Stimulated activated effector memory CD8-positive, alpha-beta T cell treated with anti-CD3 and anti-CD28 coated beads, Interleukin-12 subunit alpha, Interleukin-12 subunit beta, amount 100 ng/mL, for 72 hours (primary cell): Measurements from ENCODE around the gene ZCCHC10.

Experiments
- ATAC-seq: fragments of 150-1000 bp; cut with Tn5 transposase; 2 replicates; pipeline ENCODE4 v1.10.0; 2021
- DNase-seq, 2 donors: peaks; one replicate each; pipeline ENCODE4 v3.0.0; 2021 to 2022; ENCODE audit warnings: low spot score in 2 of 2
- H3K27ac Mint-ChIP-seq: one replicate; pipeline ENCODE4 v1.8.0; 2022; ENCODE audit warnings: mild to moderate bottlenecking, mixed read lengths
- H3K36me3 Mint-ChIP-seq: one replicate; pipeline ENCODE4 v1.8.0; 2022; ENCODE audit warnings: mild to moderate bottlenecking, mixed read lengths
- H3K4me1 Mint-ChIP-seq: one replicate; pipeline ENCODE4 v1.8.0; 2022; ENCODE audit warnings: mixed read lengths
- H3K4me3 Mint-ChIP-seq: one replicate; pipeline ENCODE4 v1.8.0; 2022; ENCODE audit warnings: mild to moderate bottlenecking, mixed read lengths
- H3K9me3 Mint-ChIP-seq: one replicate; pipeline ENCODE4 v1.8.0; 2022; ENCODE audit warnings: mixed read lengths

The ZCCHC10 gene

DNA sequence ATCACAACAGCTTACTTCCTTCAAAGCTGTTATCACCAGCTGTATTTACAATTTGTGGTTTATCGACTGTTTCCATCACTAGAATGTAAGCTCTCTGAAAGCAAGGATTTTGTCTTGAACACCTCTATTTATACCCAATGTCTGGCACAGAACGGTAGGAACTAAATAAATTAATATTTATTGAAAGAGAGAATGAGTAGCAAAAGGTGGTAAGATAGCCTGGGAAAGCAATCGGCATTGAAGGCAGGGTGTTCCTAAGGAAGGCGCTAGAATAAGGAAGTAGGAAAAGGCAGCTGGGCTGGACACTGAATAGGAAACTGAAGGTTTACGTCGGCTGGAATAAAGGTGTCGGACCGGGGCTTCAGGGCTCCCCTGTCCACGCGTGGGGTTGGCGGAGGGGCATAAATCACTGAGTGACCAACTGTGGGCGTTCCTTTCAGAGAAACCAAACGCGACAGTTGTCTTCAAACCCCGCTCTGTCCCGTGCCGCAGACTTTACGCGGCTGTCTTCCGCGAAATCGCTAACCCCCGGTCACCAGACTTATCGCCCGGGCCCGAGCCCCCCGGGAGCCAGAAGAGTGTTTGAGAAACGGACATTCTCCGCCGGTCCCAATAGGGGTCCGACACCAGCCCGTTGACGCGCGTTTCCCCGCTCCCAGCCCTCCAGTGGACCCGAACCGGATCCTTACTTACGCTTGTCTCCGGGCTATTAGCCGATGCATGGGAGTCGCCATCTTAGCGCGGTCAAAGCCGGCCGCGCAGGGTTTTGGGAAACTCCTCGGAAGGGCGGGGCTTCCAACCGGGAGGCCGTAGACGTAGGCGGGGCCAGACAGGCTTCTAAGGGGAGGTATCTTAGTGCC is at the start of gene ZCCHC10:
ZCCHC10 (minus strand) TSS at position 746 of the 860 bp plus-strand sequence; CDS start at position 734, 12 bp downstream.
- Mint-ChIP-seq H3K4me1 (peaks cover 20% of the 10 kb centered on the region), H3K9me3 (no peaks in the 10 kb centered on the region), H3K4me3 (peak within 1 kb of the TSS; percentile 90), H3K36me3 (peaks cover 41% of the 10 kb centered on the region), H3K27ac (peak within 1 kb of the TSS; percentile 95)
- DNase-seq (peak; percentile 82 to 95), ATAC-seq (peak; percentile 99)

DNA sequence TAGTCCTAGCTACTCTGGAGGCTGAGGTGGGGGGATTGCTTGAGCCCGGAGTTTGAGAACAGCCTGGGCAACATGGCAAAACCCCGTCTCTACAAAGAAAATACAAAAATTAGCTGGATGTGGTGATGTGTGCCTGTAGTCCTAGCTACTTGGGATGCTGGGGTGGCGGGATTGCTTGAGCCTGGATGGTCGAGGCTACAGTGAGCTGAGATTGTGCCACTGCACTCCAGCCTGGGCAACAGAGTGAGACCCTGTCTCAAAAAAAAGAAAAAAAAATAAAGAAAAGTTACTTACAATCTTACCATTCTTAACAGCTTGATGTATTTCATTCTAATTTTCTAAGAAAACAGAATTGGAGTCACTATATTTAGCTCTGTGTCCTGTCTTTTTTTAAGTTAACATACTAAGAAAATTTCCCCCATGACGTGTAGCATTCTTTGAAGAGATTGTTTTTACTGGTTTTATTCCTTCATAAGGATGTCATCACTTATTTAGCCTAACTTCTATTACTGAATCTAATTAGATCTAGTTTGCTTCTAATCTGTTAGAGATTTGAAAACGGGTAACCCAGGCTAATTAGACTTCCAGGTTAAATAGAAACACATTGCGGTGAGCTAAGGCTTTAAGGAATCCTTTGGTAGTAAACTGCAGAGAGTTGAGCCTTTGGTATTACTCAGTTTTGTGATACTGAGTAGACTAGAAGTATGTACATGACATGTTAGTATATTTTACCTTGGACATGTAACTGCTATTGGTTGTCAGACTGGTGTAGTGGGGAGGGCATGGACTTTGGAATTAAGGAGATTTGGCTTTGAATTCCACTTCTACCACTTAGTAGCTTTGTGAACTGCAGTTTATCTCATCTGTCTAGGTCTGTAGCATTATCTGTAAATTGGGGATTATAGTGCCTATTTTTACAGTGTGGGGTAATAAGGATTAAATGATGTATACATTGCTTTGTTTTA is 49.5 kb upstream of the ZCCHC10 start:
- DNase-seq = no peak
- Mint-ChIP-seq H3K36me3 (peaks cover 100% of the 10 kb centered on the region), H3K27ac (no peak overlapping the region)

DNA sequence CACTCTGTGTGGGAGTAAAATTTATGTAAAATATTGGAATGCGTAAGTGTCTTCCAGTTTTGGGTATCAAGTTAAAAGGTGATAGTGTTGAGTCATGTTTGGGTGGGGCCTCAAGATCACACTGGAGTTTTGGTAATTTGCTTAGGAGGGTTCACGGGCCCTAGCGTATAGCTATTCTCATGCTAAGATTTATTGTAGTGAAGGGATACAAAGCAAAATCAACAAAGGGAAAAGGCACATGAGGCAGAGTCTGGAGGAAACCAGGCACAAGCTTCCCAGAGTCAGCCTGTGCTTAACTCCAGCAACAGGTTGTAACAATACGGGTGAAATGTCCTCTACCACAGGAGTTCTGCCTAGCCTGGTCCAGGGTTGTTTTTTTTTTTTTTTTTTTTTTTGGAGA is 45.7 kb upstream of the ZCCHC10 start:
- Mint-ChIP-seq H3K9me3 (no peaks in the 10 kb centered on the region), H3K4me3 (no peak overlapping the region), H3K36me3 (peaks cover 100% of the 10 kb centered on the region), H3K4me1 (peaks cover 24% of the 10 kb centered on the region), H3K27ac (no peak overlapping the region)
- DNase-seq = no peak
- ATAC-seq = no peak

More for the DNA sequence above, 49.5 kb upstream of the ZCCHC10 start:
- Mint-ChIP-seq H3K4me3 (no peak overlapping the region), H3K4me1 (peaks cover 14% of the 10 kb centered on the region), H3K9me3 (no peaks in the 10 kb centered on the region)
- no peak for ATAC-seq

DNA sequence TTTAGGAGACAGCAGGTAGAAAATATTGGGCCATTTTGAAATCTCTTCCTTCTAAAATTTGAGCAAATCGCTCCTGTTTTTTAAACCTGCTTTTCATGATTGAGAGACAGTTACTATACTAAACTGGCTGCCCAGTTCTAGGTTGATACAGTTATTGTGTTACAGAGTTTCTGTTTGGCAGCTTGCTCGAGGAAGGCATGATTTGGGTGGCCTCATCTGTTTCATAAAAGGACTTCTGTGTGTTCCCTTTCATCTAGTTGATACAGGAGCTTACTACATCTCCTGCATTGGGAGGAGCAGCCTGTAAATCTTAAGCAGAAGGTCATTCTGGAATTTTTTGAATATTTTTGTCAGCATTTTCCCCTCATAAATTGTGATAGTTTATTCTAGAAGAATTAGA is 39.7 kb upstream of the ZCCHC10 start:
- peaks cover 35% of the 10 kb centered on the region for H3K4me1 Mint-ChIP-seq
- H3K4me3 Mint-ChIP-seq = no peak overlapping the region
- ATAC-seq (no peak), DNase-seq (no peak)
- H3K27ac Mint-ChIP-seq = peak overlapping the region; percentile 37
- H3K36me3 Mint-ChIP-seq = peaks cover 70% of the 10 kb centered on the region
- no peaks in the 10 kb centered on the region for H3K9me3 Mint-ChIP-seq

DNA sequence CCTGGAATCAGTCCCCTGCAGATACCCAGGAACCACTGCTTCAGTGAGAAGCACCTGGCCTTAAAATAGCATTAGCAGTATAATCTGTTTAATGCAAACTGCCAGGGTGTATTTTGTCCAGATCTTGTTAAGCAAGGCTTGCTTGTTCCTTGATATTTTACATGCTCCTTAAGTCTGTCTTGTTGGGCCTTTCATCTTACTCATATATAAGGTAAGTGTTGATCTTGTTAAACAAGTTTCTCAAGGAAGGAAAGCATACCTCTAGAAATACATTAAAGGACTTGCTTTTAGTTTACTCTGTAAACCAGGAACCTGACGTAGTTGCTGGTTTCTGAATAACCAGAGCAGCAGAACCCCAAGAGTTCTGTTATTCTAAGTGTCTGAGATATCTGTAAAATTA is 39.1 kb upstream of the ZCCHC10 start:
- Mint-ChIP-seq H3K36me3 (peaks cover 64% of the 10 kb centered on the region), H3K9me3 (no peaks in the 10 kb centered on the region), H3K4me3 (no peak overlapping the region), H3K4me1 (peaks cover 35% of the 10 kb centered on the region), H3K27ac (peak overlapping the region; percentile 41)
- ATAC-seq (no peak), DNase-seq (no peak)

DNA sequence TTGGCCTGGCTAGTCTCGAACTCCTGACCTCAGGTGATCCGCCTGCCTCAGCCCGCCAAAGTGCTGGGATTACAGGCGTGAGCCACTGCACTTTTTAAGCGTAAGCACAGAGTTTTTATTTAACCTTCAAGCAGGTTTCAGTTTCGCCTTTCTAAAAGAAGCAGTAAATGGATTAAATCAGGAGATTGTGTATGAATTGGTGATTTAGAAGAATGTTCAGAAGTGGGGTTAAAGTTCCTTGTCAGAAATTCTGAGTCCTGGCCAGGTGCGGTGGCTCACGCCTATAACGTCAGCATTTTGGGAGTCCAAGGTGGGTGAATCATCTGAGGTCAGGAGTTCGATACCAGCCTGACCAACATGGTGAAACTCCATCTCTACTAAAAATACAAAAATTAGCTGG is 37.6 kb upstream of the ZCCHC10 start:
- no peak overlapping the region for H3K4me3 Mint-ChIP-seq
- no peaks in the 10 kb centered on the region for H3K9me3 Mint-ChIP-seq
- H3K36me3 Mint-ChIP-seq = peaks cover 49% of the 10 kb centered on the region
- peaks cover 36% of the 10 kb centered on the region for H3K4me1 Mint-ChIP-seq
- DNase-seq (no peak), ATAC-seq (no peak)
- peak overlapping the region; percentile 41 for H3K27ac Mint-ChIP-seq

DNA sequence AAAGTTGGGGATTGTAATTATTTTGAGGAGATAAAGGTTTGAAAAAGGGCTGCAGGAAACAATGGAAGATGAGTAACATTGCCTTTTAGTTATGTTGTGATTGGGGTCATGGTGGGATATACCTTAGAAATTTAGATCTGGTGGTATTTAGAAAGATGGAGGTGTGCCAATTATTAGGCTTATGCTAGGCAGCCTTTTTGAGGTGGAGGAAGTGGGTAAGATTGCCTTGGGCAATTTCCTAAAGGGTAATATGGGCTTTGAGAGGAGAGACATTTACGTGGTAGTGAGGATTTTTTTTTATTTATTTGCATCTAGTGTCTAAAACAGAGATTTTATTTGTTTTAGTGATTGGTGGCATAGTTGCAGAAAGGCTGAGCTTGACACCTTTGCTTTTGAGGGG is 35.9 kb upstream of the ZCCHC10 start:
- H3K27ac Mint-ChIP-seq = peak overlapping the region; percentile 29
- no peak overlapping the region for H3K4me3 Mint-ChIP-seq
- H3K4me1 Mint-ChIP-seq = peaks cover 30% of the 10 kb centered on the region

DNA sequence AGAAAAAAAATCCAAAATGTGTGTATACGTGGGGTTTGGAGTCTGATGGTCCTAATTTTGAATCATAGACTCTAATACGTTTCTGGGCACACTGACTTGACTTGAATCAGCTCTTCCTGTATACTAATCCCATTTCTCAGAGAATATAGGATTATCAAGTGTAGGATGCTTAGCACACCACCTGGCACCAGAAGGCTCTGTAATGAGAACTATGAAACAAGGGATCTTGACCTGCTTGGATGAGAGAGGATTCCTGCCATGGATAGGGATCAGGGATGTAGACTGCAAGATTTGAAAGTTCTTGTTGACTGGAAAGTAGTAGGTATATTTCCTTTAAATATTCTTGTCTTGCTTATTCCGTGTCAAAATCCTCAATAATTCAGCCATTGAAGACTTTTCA is 33.3 kb upstream of the ZCCHC10 start:
- ATAC-seq (no peak), DNase-seq (no peak)
- H3K9me3 Mint-ChIP-seq = no peaks in the 10 kb centered on the region
- peak overlapping the region; percentile 32 for H3K27ac Mint-ChIP-seq
- H3K36me3 Mint-ChIP-seq = peaks cover 23% of the 10 kb centered on the region
- H3K4me3 Mint-ChIP-seq = no peak overlapping the region
- H3K4me1 Mint-ChIP-seq = peaks cover 49% of the 10 kb centered on the region

More for the DNA sequence above, 35.9 kb upstream of the ZCCHC10 start:
- ATAC-seq = no peak
- H3K9me3 Mint-ChIP-seq = no peaks in the 10 kb centered on the region
- no peak for DNase-seq
- H3K36me3 Mint-ChIP-seq = peaks cover 32% of the 10 kb centered on the region

DNA sequence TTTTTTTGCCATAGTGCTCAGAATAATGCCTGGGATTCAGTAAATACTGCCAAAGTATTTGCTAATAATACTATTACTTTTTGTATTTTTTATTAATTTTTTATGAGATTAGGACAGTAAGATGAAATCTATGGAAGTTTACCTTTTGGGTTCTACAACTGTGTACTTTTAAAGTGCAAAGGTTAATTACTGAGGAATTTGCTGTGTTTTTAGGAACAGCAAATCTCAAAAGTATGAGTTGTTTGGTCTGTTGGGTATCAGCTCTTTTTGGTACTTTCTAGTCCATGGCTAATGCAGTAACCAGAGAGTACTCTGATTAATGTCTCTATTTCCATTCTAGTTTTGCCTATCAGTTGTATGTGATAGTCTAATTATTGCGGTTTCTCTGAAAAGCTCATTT is 30.5 kb upstream of the ZCCHC10 start:
- H3K36me3 Mint-ChIP-seq = peaks cover 43% of the 10 kb centered on the region
- H3K9me3 Mint-ChIP-seq = no peaks in the 10 kb centered on the region
- ATAC-seq (no peak), DNase-seq (no peak)
- no peak overlapping the region for H3K27ac Mint-ChIP-seq
- H3K4me1 Mint-ChIP-seq = peaks cover 41% of the 10 kb centered on the region
- H3K4me3 Mint-ChIP-seq = no peak overlapping the region

DNA sequence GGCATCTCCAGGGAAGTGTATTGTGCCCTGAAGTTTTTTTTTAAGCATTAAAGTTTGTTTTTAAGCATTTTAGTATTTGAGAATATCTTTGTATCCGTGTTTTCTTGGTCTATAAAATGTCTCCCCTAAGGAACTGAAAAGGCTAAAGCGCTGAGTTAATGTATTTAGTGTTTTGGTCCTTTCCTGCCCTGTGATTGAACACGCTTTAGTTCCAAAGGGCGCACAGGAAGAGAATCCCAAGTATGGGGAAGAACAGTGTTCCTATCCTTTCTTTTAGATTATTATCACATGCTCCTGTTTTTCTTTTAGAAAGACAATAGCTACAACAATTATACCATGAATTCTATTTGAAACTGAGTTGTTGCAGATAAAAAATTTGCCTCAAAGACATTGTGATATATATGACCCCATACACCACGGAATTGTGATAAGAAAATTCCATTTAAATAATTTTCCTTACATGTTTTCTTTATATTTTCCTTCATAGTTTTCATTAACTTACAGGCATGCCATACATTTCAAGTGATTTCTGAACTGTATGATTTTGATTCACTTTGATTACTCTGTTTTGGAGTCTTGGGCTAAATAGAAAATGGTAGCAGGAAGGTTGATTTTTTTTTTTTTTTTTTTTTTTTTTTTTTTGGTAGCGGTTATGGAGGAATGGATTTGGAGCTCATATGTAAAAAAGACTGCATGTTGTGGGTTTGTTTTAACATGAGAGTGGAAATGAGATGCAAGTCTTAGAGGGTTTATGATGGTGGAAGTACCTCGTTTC is 28.5 kb upstream of the ZCCHC10 start:
- peaks cover 49% of the 10 kb centered on the region for H3K4me1 Mint-ChIP-seq
- H3K36me3 Mint-ChIP-seq = peaks cover 52% of the 10 kb centered on the region
- no peak overlapping the region for H3K27ac Mint-ChIP-seq
- H3K4me3 Mint-ChIP-seq = peak overlapping the region; percentile 92
- no peak for DNase-seq
- no peaks in the 10 kb centered on the region for H3K9me3 Mint-ChIP-seq
- ATAC-seq = no peak

DNA sequence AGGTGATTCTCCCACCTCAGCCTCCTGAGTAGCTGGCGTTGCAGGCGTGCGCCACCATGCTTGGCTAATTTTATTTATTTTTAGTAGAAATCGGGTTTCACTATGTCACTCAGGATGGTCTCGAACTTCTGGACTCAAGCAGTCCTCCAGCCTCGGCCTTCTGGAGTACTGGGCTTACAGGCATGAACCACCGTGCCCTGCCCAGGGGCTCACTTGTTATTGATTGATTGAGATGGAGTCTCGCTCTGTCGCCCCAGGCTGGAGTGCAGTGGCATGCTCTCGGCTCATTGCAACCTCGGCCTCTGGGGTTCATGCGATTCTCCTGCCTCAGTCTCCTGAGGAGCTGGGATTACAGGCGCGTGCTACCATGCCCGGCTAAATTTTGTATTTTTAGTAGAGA is 27.1 kb upstream of the ZCCHC10 start:
- Mint-ChIP-seq H3K4me1 (peaks cover 44% of the 10 kb centered on the region), H3K4me3 (peak overlapping the region; percentile 92), H3K9me3 (no peaks in the 10 kb centered on the region), H3K27ac (peak overlapping the region; percentile 99), H3K36me3 (peaks cover 52% of the 10 kb centered on the region)
- DNase-seq (no peak), ATAC-seq (no peak)

DNA sequence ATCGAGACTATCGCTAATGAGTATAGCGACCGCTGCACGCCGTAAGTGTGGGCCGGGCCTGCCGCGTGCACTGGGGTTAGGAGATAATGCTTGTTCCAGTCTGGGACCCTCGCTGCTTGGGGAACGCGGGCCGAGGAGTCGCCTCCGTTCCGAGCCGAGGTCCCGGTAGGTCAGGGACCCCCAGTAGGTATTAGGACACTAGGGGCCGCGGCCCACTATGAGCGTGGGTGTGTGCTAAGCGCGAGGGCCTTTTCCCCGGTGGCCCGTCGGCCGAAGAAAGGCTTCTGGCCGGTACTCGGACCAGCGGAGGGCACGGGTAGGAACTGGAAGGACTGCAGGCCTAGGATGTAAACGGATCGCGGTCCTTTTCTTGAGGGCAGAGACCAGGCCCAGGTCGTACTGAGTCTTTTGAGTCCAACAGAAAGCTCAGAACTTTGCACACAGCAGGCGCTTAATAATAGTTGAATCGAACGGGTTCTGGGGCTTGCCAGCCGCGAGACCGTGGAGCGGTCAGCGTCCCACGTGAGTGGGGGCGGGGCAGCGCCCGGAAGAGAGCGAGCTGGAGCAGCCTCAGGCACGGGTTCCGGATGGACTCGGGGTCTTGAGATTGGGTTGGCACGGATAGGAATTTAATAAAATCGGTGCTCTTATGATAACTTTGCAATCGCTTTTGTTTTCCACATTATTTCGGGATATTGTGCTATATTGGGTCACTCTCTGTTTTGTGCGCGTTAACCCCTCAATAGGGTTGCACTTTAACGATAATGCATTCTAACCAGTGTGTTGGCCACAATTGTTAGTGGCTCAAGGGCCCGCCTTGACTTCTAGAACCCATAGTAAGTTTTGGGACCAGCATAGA is 26.2 kb upstream of the ZCCHC10 start:
- peaks cover 52% of the 10 kb centered on the region for H3K36me3 Mint-ChIP-seq
- H3K4me3 Mint-ChIP-seq = peak overlapping the region; percentile 92
- DNase-seq (peak; percentile 47 to 83), ATAC-seq (peak; percentile 49)
- peak overlapping the region; percentile 99 for H3K27ac Mint-ChIP-seq
- no peaks in the 10 kb centered on the region for H3K9me3 Mint-ChIP-seq
- peaks cover 38% of the 10 kb centered on the region for H3K4me1 Mint-ChIP-seq

DNA sequence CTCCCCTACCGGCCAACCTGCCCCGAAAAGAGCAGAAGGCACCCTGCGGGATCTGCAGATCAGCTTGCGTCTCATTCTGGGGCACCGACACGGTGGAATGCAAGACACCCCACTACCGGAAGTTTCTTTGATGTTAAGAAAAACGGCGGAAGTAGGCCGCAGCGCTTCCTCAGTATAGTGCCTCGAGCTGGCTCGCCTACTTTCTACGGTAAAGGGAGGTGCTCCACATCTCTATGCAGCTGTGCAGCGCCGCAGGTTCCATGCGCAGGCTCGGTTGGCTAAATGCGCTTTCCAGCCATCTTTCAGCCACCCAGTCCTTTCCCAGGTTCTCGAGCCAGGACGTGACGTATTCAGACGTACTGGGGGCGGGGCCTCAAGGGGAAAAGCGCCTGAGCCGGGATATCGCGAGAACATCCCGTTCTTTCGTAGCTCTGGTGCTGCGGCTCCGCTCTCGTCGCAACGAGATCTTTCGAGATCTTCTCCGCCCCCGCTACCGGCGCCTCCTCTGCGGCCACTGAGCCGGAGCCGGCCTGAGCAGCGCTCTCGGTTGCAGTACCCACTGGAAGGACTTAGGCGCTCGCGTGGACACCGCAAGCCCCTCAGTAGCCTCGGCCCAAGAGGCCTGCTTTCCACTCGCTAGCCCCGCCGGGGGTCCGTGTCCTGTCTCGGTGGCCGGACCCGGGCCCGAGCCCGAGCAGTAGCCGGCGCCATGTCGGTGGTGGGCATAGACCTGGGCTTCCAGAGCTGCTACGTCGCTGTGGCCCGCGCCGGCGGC is 25.4 kb upstream of the ZCCHC10 start, which contains the start of gene HSPA4:
HSPA4 (plus strand) TSS at position 472 of the 775 bp plus-strand sequence; CDS start at position 710, 238 bp downstream.
- Mint-ChIP-seq H3K36me3 (peaks cover 52% of the 10 kb centered on the region), H3K9me3 (no peaks in the 10 kb centered on the region), H3K27ac (peak within 1 kb of the TSS; percentile 99), H3K4me1 (peaks cover 33% of the 10 kb centered on the region), H3K4me3 (peak within 1 kb of the TSS; percentile 92)
- DNase-seq (peak; percentile 94 to 98), ATAC-seq (peak; percentile 87)
